Mucosa of descending colon (tissue), 3 donors: ENCODE measurements around the gene NRL. TPM values are rescaled to one million over a fixed set of nuclear protein-coding genes. Genes with fewer than 3 reads are reported as not detected.
"Not testable (repeated sequence)": the region's sequence is repeated elsewhere in the genome, so short reads cannot be mapped to it uniquely, and the experiment has no call there.

ENCODE experiments used
- ATAC-seq: fragments of 200-7000 bp; cut with Tn5 transposase; one replicate; pipeline ENCODE4 v1.9.1; 2020; ENCODE audit warnings: mild to moderate bottlenecking, moderate library complexity
- DNase-seq, 3 donors: peaks; one replicate each; pipeline ENCODE4 v3.0.0-alpha.2; 2020
- H3K36me3 ChIP-seq: fragments of 200-600 bp; one replicate; pipeline ENCODE4 v1.8.0; 2021; ENCODE audit warnings: low read depth, mild to moderate bottlenecking
- H3K4me1 ChIP-seq: fragments of 200-600 bp; one replicate; pipeline ENCODE4 v1.8.0; 2021; ENCODE audit warnings: low read depth, mild to moderate bottlenecking
- H3K4me3 ChIP-seq: fragments of 200-600 bp; one replicate; pipeline ENCODE4 v1.8.0; 2021; ENCODE audit warnings: mild to moderate bottlenecking
- H3K9me3 ChIP-seq: fragments of 200-600 bp; one replicate; pipeline ENCODE4 v1.8.0; 2021; ENCODE audit warnings: mild to moderate bottlenecking
- intact Hi-C, 2 donors: fragments of 100-400 bp; cut with DNase I in 1 of 2; cut with micrococcal nuclease in 1 of 2; formaldehyde crosslinking; loops; one replicate each; pipeline versions ENCODE4 v1.11.0 to v1.11.1; 2022; cut with DNase I, micrococcal nuclease
- total RNA-seq, 3 donors: library from RNA; stranded (reverse); fragmentation: NEBNext Ultra II Directional in 2 of 3; extraction: Animal tissue kit (Norgen Biotek cat#: 25700) in 2 of 3; gene quantifications; one replicate each; pipeline versions ENCODE4 v1.2.1 to v1.2.4, GENCODE V29; 2021 to 2023
- TF ChIP-seq, protein P1 (sequence below): fragments of 200-600 bp; IDR thresholded peaks from one replicate; pipeline ENCODE4 v1.8.0; 2022; ENCODE audit warnings: antibody characterized with exemption, mild to moderate bottlenecking
- donor health status: DM: no; HTN: no; CAD: no; lungs with moderate emphysema.
- donor health status: DM: no; HTN: no; CAD: no.
- donor health status: DM: no; HTN: yes; CAD: no.

Gene NRL
- total RNA-seq, 3 donors from 2014 or later = 2.3 to 4.5 (median 2.8) TPM

DNA sequence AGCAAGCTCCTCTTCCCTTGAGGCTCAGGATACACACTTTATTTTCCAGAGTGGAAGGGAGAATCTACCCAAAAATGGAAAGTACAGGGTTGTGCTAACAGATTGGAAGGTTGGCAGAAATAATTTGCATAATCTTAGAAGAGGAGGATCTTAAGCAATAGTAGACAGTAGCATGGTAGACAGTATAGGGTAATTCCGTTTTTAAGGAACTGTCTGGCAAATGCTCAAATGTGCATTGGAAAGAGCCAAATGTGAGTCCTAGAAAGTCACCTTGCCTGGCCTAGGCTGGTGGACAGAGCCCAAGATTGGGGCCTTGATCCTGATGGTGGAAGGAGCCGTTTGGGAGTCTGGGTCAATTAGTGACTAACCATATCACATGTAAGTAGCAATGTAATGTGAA is 76.1 kb downstream of the NRL start:
- no peaks in the 10 kb centered on the region for H3K36me3 ChIP-seq
- no peak for ATAC-seq
- H3K9me3 ChIP-seq = no peaks in the 10 kb centered on the region
- TF ChIP-seq, protein P1, sequence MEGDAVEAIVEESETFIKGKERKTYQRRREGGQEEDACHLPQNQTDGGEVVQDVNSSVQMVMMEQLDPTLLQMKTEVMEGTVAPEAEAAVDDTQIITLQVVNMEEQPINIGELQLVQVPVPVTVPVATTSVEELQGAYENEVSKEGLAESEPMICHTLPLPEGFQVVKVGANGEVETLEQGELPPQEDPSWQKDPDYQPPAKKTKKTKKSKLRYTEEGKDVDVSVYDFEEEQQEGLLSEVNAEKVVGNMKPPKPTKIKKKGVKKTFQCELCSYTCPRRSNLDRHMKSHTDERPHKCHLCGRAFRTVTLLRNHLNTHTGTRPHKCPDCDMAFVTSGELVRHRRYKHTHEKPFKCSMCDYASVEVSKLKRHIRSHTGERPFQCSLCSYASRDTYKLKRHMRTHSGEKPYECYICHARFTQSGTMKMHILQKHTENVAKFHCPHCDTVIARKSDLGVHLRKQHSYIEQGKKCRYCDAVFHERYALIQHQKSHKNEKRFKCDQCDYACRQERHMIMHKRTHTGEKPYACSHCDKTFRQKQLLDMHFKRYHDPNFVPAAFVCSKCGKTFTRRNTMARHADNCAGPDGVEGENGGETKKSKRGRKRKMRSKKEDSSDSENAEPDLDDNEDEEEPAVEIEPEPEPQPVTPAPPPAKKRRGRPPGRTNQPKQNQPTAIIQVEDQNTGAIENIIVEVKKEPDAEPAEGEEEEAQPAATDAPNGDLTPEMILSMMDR = no peak
- DNase-seq = no peak
- intact Hi-C loops = no loop called here
- H3K4me3 ChIP-seq = no peak overlapping the region
- peaks cover 4% of the 10 kb centered on the region for H3K4me1 ChIP-seq

DNA sequence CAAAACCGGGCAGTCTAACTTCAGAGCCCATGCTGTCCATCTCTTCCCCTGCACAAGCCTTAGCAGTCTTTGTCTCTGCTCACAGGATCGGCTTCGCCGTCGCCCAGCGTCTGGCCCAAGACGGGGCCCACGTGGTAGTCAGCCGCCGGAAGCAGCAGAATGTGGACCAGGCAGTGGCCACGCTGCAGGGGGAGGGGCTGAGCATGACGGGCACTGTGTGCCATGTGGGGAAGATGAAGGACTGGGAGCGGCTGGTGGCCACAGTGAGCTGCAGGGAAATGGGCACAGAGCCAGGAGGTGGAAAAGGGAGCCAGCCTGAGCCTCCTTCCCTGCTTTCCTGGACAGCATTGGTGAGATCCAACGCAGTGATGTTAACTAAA is 77.1 kb downstream of the NRL start:
- DNase-seq (peak; percentile 61 to 77 (median 69)), ATAC-seq (no peak)
- Histone ChIP-seq H3K36me3 (no peaks in the 10 kb centered on the region), H3K4me3 (no peak overlapping the region), H3K9me3 (peaks cover 2% of the 10 kb centered on the region), H3K4me1 (peaks cover 4% of the 10 kb centered on the region)
- TF ChIP-seq, protein P1 = no peak
- intact Hi-C loops = no loop called here

DNA sequence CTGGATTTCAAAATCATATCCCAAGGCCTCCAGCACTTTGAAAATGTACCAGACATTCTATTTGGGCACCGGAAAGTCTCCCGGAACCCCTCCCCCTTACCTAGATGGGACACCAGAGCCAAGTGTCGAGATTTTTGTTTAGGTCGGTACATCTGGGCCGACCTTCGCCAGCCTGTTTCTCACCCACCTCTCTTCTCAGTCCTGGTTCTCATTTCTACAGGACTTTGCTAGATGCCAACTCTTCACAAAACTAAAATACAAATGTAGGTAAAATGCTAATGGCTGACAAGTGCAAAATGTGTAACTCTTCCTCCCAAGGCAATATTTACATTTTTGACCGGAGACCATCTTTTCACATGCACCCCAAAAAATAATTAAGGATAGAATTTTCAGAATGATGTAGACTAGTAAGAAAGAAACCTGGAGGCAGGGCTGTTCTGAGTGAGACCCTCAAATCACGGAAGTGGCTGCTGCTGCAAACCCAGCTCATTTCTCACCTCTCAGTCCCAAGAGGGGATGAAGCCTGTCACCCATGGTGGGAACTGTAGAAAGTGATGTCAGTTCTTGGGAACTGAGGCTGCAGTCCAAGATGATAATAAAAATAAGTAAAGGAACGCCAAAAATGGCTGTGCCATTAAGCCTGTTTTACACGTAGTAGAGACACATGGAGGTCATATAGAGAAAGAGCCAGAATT is 77.6 kb downstream of the NRL start:
- H3K4me1 ChIP-seq, H3K9me3 ChIP-seq, ATAC-seq, DNase-seq, H3K4me3 ChIP-seq, H3K36me3 ChIP-seq, intact Hi-C loops: not testable (repeated sequence)

DNA sequence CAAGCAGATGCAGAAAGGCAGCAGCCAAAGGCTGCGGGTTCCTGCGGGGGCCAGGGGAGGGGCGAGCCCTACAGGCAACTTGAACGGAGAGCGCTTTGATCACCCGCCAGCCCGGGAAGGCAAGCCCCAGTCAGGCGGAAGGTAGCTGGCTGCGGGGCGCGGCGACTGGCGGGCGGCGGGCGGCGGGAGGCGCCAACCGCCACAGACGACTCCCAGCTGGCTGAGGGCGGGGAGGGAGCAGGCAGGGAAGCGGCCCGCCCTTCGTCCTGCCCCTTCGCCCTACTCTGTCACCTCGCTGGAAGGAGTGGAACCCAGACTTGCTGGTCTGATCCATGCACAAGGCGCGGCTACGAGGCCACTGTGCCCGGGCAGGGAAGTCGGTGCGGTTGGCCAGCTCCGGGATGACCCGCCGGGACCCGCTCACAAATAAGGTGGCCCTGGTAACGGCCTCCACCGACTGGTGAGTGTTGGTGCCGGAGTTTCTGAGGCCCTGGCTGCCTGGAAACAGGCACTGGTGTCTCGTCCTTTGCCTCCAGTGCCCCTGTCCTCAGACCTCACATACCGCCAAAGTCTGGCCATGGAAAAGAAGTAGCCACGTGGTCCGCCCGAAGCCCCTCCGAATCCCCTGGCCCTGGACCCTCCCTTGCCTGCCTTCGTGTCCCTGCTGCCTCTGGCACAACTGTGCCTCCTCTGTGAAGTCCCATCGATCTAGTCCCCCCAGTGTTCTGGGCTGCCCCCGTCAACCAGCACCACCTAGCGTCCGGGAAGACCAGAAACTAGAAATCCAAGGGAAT is 78.4 kb downstream of the NRL start:
- Histone ChIP-seq H3K9me3 (peaks cover 7% of the 10 kb centered on the region), H3K4me1 (peaks cover 4% of the 10 kb centered on the region), H3K4me3 (peak overlapping the region; percentile 27), H3K36me3 (no peaks in the 10 kb centered on the region)
- TF ChIP-seq, protein P1 = peak; percentile 66
- ATAC-seq = peak; percentile 96
- intact Hi-C loops = no loop called here
- DNase-seq = peak; percentile 90 to 95 (median 93)

DNA sequence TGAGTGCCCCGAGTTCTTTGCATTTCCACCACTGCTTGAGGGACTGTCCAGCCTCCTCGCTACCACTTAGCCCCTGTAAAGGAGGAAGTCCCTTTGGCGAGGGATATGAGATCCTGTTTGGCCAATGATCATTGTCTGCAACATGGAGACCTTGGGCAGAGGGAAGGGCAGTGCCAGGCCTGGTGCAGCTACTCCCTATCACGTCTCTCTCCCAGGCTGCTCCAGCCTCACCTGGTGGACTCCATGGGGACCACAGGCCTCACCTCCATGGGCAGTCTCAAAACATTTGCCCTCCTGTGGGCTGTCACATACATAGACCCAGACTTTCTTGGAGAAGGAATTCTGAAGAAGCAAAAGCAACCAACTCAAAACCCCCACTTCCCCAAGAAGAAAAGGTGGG is 79.0 kb downstream of the NRL start:
- DNase-seq = not testable (repeated sequence)
- peak; percentile 39 for ATAC-seq

DNA sequence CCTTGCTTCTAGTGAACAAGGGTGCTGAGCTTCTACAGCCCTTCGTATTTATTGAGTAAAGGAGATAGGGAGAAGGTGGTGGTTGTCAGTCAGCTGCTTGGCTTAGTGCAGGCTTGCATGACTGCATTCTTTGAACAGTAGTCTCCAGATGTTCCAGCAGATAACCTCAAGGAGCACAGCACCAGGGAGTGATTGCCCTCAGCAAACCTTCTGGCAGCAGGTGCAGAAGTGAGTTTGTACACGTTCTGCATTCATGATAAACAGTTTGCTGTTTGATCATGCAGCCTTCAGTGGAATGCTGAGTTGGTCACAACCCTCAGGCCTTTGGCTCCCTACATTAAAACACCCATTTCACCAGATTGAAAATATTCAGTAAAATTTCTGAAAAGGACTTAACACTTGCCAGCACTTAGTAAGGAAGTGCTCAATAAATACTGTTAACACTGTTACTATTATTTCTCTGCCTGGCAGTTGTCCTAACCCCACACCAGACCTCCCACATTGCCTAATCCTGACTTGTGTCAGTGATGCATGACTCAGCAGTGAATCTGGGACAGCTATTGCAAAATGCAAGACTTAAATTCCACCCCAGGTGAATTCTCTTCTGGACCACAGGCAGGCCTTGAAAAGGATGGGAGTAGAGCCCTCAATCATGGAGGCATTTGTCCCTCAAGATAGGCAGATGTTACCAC is 81.9 kb downstream of the NRL start:
- DNase-seq (no peak), ATAC-seq (no peak)
- Histone ChIP-seq H3K4me3 (no peak overlapping the region), H3K9me3 (peaks cover 7% of the 10 kb centered on the region), H3K36me3 (no peaks in the 10 kb centered on the region), H3K4me1 (peaks cover 2% of the 10 kb centered on the region)
- TF ChIP-seq, protein P1 = no peak
- intact Hi-C loops = no loop called here

More for the DNA sequence above, 79.0 kb downstream of the NRL start:
- H3K4me3 ChIP-seq, intact Hi-C loops, H3K36me3 ChIP-seq, H3K9me3 ChIP-seq, H3K4me1 ChIP-seq: not testable (repeated sequence)

DNA sequence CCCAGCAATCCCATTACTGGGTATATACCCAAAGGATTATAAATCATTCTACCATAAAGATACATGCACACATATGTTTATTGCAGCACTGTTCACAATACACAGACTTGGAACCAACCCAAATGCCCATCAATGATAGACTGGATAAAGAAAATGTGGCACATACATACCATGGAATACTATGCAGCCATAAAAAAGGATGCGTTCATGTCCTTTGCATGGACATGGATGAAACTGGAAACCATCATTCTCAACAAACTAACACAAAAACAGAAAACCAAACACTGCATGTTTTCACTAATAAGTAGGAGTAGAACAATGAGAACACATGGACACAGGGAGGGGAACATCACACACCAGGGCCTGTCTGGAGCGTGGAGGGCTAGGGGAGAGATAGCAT is 83.4 kb downstream of the NRL start:
- ATAC-seq, H3K9me3 ChIP-seq, H3K36me3 ChIP-seq, H3K4me3 ChIP-seq, DNase-seq, H3K4me1 ChIP-seq, intact Hi-C loops: not testable (repeated sequence)

DNA sequence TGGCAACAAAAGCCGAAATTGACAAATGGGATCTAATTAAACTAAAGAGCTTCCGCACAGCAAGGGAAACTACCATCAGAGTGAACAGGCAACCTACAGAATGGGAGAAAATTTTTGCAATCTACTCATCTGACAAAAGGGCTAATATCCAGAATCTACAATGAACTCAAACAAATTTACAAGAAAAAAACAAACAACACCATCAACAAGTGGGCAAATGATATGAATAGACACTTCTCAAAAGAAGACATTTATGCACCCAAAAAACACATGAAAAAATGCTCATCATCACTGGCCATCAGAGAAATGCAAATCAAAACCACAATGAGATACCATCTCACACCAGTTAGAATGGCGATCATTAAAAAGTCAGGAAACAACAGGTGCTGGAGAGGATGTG is 85.1 kb downstream of the NRL start:
- intact Hi-C loops, ATAC-seq, DNase-seq: not testable (repeated sequence)

More for the DNA sequence above, 85.1 kb downstream of the NRL start:
- not testable (repeated sequence) for H3K36me3 ChIP-seq, H3K4me1 ChIP-seq, H3K4me3 ChIP-seq, H3K9me3 ChIP-seq
